ENCODE measurements around the gene GAREM1. TPM values are rescaled to one million over a fixed set of nuclear protein-coding genes. Genes with fewer than 3 reads are reported as not detected.

Gene GAREM1
- total RNA-seq, 1 donor from 2014 or later = 10.0 TPM

- no peaks in the 10 kb centered on the region for H3K27me3 ChIP-seq (ENCODE audit: control insufficient read depth, insufficient read depth, low read length)
- TF ChIP-seq CTCF (IDR thresholded peaks at IDR 0.05; ENCODE audit: insufficient read depth, low read length, severe bottlenecking) = no peak
- DNase-seq (ENCODE audit: low read depth) (no peak), FAIRE-seq (no peak)
- H3K36me3 ChIP-seq (ENCODE audit: control insufficient read depth, insufficient read depth, low read length) = no peaks in the 10 kb centered on the region
- no peak overlapping the region for H3K4me3 ChIP-seq (ENCODE audit: low read depth, low read length)
Measured at GRCh38 chr18:32438173-32438572, 32.5 kb downstream of the GAREM1 start.

GRCh38 chr18:32437100-32437834 lies 33.4 kb downstream of the GAREM1 start:
- no peaks in the 10 kb centered on the region for H3K27me3 ChIP-seq (ENCODE audit: control insufficient read depth, insufficient read depth, low read length)
- DNase-seq (ENCODE audit: low read depth) = no peak
- TF ChIP-seq CTCF (IDR thresholded peaks at IDR 0.05; ENCODE audit: insufficient read depth, low read length, severe bottlenecking) = no peak

GRCh38 chr18:32435631-32436500 lies 34.8 kb downstream of the GAREM1 start:
- H3K4me3 ChIP-seq (ENCODE audit: low read depth, low read length) = no peak overlapping the region
- FAIRE-seq (no peak), DNase-seq (ENCODE audit: low read depth) (no peak)
- H3K36me3 ChIP-seq (ENCODE audit: control insufficient read depth, insufficient read depth, low read length) = no peaks in the 10 kb centered on the region
- H3K27me3 ChIP-seq (ENCODE audit: control insufficient read depth, insufficient read depth, low read length) = no peaks in the 10 kb centered on the region
- TF ChIP-seq CTCF (IDR thresholded peaks at IDR 0.05; ENCODE audit: insufficient read depth, low read length, severe bottlenecking) = no peak

More at GRCh38 chr18:32437100-32437834, 33.4 kb downstream of the GAREM1 start:
- Histone ChIP-seq H3K36me3 (ENCODE audit: control insufficient read depth, insufficient read depth, low read length) (no peaks in the 10 kb centered on the region), H3K4me3 (ENCODE audit: low read depth, low read length) (no peak overlapping the region)
- FAIRE-seq = no peak

GRCh38 chr18:32431753-32432152 lies 38.9 kb downstream of the GAREM1 start:
- DNase-seq (ENCODE audit: low read depth) = no peak
- H3K36me3 ChIP-seq (ENCODE audit: control insufficient read depth, insufficient read depth, low read length) = no peaks in the 10 kb centered on the region
- FAIRE-seq = no peak
- TF ChIP-seq CTCF (IDR thresholded peaks at IDR 0.05; ENCODE audit: insufficient read depth, low read length, severe bottlenecking) = no peak
- H3K27me3 ChIP-seq (ENCODE audit: control insufficient read depth, insufficient read depth, low read length) = no peaks in the 10 kb centered on the region
- no peak overlapping the region for H3K4me3 ChIP-seq (ENCODE audit: low read depth, low read length)

GRCh38 chr18:32429402-32429801 lies 41.3 kb downstream of the GAREM1 start:
- Histone ChIP-seq H3K4me3 (ENCODE audit: low read depth, low read length) (no peak overlapping the region), H3K36me3 (ENCODE audit: control insufficient read depth, insufficient read depth, low read length) (no peaks in the 10 kb centered on the region), H3K27me3 (ENCODE audit: control insufficient read depth, insufficient read depth, low read length) (no peaks in the 10 kb centered on the region)
- TF ChIP-seq CTCF (IDR thresholded peaks at IDR 0.05; ENCODE audit: insufficient read depth, low read length, severe bottlenecking) = no peak
- FAIRE-seq (no peak), DNase-seq (ENCODE audit: low read depth) (no peak)
